Measurements from ENCODE around the gene HDDC2. TPM values are rescaled to one million over a fixed set of nuclear protein-coding genes. Genes with fewer than 3 reads are reported as not detected.

The HDDC2 gene
- total RNA-seq, 2 donors from 2014 or later: 36.8 to 42.5 TPM

DNA sequence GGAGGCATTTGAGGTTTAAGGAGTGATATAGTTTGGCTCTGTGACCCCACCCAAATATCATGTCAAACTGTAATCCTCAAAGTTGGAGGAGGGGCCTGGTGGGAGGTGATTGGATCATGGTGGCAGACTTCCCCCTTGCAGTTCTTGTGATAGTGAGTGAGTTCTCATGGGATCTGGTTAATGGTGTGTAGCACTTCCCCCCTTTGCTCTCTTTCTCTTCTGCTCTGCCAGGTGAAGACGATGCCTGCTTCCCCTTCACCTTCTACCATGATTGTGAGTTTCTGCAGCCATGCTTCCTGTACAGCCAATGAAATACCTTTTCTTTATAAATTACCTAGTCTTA is 1.7 kb upstream of the HDDC2 start:
- no peaks in the 10 kb centered on the region for H3K27me3 ChIP-seq
- H3K27ac ChIP-seq: no peak overlapping the region
- H3K9me3 ChIP-seq: no peaks in the 10 kb centered on the region
- H3K36me3 ChIP-seq (replicated peaks in 1 of 2; ENCODE audit: insufficient read depth in 1 of 2, low read depth in 2 of 2): no peaks in the 10 kb centered on the region
- TF ChIP-seq POLR2A (IDR thresholded peaks at IDR 0.05) (no peak), CTCF (IDR thresholded peaks at IDR 0.05) (no peak)
- H3K4me3 ChIP-seq: no peak overlapping the region
- ATAC-seq: no peak
- 84 to 93% methylated on average over 1 of the region's 1 CpG for WGBS, 2 donors
- intact Hi-C loops (cut with DNase I): loop anchor here (10.0 kb wide), 1 partner anchor 149 kb away; the partner anchor contains the start of gene TPD52L1
- peaks cover 12% of the 10 kb centered on the region for H3K4me1 ChIP-seq
- DNase-seq: no peak

GRCh38 chr6:125302840-125303511 is 1.2 kb upstream of the HDDC2 start:
- 69 to 84% methylated on average over 4 of the region's 4 CpGs for WGBS, 2 donors
- ATAC-seq (no peak), DNase-seq (no peak)
- intact Hi-C loops (cut with DNase I): loop anchor here (10.0 kb wide), 1 partner anchor 148 kb away; the partner anchor contains the start of gene TPD52L1
- H3K36me3 ChIP-seq (replicated peaks in 1 of 2; ENCODE audit: insufficient read depth in 1 of 2, low read depth in 2 of 2): no peaks in the 10 kb centered on the region
- H3K4me3 ChIP-seq: no peak overlapping the region
- H3K27me3 ChIP-seq: no peaks in the 10 kb centered on the region
- peaks cover 12% of the 10 kb centered on the region for H3K4me1 ChIP-seq
- no peak for TF ChIP-seq CTCF (IDR thresholded peaks at IDR 0.05)
- TF ChIP-seq POLR2A (IDR thresholded peaks at IDR 0.05): no peak
- H3K9me3 ChIP-seq: no peaks in the 10 kb centered on the region
- H3K27ac ChIP-seq: no peak overlapping the region

GRCh38 chr6:125300992-125301434 is 754 bp downstream of the HDDC2 start:
- ATAC-seq: peak; percentile 3
- intact Hi-C loops (cut with DNase I): loop anchor here (10.0 kb wide), 1 partner anchor 146 kb away; the partner anchor contains the start of gene TPD52L1
- no peak for TF ChIP-seq CTCF (IDR thresholded peaks at IDR 0.05)
- no peak for TF ChIP-seq POLR2A (IDR thresholded peaks at IDR 0.05)
- peaks cover 0 to 7% of the 10 kb centered on the region in 2 donors for H3K36me3 ChIP-seq (replicated peaks in 1 of 2; ENCODE audit: insufficient read depth in 1 of 2, low read depth in 2 of 2)
- DNase-seq: no peak
- H3K27me3 ChIP-seq: no peaks in the 10 kb centered on the region
- H3K4me3 ChIP-seq: peak overlapping the region; percentile 29 to 36
- peaks cover 12% of the 10 kb centered on the region for H3K4me1 ChIP-seq
- 1 to 2% methylated on average over 11 of the region's 11 CpGs for WGBS, 2 donors
- H3K9me3 ChIP-seq: no peaks in the 10 kb centered on the region
- peak overlapping the region; percentile 74 to 89 (median 83) for H3K27ac ChIP-seq

DNA sequence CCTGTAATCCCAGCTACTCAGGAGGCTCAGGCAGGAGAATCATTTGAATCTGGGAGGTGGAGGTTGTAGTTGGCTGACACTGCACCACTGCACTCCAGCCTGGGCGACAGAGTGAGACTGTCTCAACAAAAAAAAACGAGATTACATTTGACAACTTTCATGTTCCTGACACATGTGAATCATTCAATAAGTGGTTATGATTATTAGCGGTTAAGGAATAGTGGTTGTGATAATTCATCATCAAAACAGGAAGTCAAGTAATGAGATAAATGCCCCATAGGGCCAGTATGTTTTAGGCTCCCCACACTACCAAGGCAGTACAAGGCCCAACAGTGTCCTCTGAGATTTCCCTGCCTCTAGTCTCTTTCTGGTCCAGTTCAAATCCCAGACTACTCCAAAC is 2.5 kb downstream of the HDDC2 start:
- intact Hi-C loops (cut with DNase I): no loop called here
- Histone ChIP-seq H3K27ac (no peak overlapping the region), H3K4me3 (no peak overlapping the region), H3K36me3 (replicated peaks in 1 of 2; ENCODE audit: insufficient read depth in 1 of 2, low read depth in 2 of 2) (peaks cover 0 to 9% of the 10 kb centered on the region in 2 donors), H3K27me3 (no peaks in the 10 kb centered on the region), H3K9me3 (no peaks in the 10 kb centered on the region), H3K4me1 (peaks cover 20% of the 10 kb centered on the region)
- no peak for TF ChIP-seq POLR2A (IDR thresholded peaks at IDR 0.05)
- TF ChIP-seq CTCF (IDR thresholded peaks at IDR 0.05): no peak
- 80 to 90% methylated on average over 3 of the region's 3 CpGs for WGBS, 2 donors
- DNase-seq (no peak), ATAC-seq (no peak)

DNA sequence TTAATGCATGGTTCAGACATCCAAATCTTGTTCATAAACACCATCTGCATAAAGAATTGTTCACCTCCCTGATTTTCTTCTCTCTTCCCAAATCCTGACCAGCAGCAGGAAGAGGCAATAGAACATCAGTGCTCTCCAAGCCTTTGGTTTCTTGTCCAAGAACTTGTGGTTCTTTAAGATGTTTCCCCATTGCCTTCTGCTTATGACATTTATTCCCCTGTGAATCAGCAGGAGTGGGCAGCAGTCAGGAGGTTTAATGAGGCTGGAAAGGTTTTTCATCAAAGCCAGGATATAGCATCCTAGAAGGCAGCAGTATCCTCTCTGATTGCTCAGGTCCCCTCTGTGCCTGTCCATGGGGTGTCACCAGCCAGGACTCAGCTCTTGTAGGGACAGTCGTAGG is 5.3 kb downstream of the HDDC2 start:
- no peaks in the 10 kb centered on the region for H3K9me3 ChIP-seq
- ATAC-seq (no peak), DNase-seq (no peak)
- 67 to 71% methylated on average over 1 of the region's 1 CpG for WGBS, 2 donors
- H3K4me1 ChIP-seq: peaks cover 20% of the 10 kb centered on the region
- H3K4me3 ChIP-seq: no peak overlapping the region
- H3K36me3 ChIP-seq (replicated peaks in 1 of 2; ENCODE audit: insufficient read depth in 1 of 2, low read depth in 2 of 2): peaks cover 0 to 11% of the 10 kb centered on the region in 2 donors
- TF ChIP-seq CTCF (IDR thresholded peaks at IDR 0.05): no peak
- TF ChIP-seq POLR2A (IDR thresholded peaks at IDR 0.05): no peak
- H3K27me3 ChIP-seq: no peaks in the 10 kb centered on the region
- intact Hi-C loops (cut with DNase I): no loop called here
- no peak overlapping the region for H3K27ac ChIP-seq

All from body of pancreas (tissue), 4 donors.